ENCODE data around the gene BTBD10. TPM values are rescaled to one million over a fixed set of nuclear protein-coding genes. Genes with fewer than 3 reads are reported as not detected.
"Not testable (repeated sequence)": the region's sequence is repeated elsewhere in the genome, so short reads cannot be mapped to it uniquely, and the experiment has no call there.

The BTBD10 gene
- total RNA-seq, 2 donors from 2014 or later, result 24.5 to 36.7 TPM

DNA sequence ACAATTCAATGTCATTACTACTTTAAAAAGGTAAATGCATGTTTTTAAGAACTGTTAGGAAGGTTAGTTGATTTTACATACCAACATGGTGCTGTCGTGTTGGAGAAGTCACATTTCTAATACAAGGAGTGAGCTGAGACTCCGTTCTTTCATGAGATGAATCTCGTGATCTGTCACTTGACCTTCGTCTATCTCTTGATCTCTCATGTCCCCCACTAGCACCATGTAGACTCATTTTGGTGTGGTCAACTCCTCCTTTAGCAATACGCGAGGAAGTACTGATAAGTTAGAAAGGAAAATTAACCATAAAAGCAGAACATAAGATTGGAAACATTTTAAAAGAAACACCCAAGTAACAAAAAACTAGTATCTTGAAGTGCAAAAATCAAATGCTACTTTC lies 41.5 kb downstream of the BTBD10 start:
- H3K4me3 ChIP-seq, result no peak overlapping the region
- H3K27me3 ChIP-seq (replicated peaks; ENCODE audit: insufficient read depth), result no peaks in the 10 kb centered on the region
- peaks cover 4% of the 10 kb centered on the region for H3K36me3 ChIP-seq
- no peak for DNase-seq (ENCODE audit: low spot score)
- no peaks in the 10 kb centered on the region for H3K9me3 ChIP-seq
- H3K4me1 ChIP-seq (ENCODE audit: control insufficient read depth in 1 of 2, low read depth in 2 of 2), result peaks cover 5 to 44% of the 10 kb centered on the region in 2 donors
- no peak for ATAC-seq (ENCODE audit: insufficient number of reproducible peaks, low FRiP score, low read depth)
- TF ChIP-seq, protein P1, sequence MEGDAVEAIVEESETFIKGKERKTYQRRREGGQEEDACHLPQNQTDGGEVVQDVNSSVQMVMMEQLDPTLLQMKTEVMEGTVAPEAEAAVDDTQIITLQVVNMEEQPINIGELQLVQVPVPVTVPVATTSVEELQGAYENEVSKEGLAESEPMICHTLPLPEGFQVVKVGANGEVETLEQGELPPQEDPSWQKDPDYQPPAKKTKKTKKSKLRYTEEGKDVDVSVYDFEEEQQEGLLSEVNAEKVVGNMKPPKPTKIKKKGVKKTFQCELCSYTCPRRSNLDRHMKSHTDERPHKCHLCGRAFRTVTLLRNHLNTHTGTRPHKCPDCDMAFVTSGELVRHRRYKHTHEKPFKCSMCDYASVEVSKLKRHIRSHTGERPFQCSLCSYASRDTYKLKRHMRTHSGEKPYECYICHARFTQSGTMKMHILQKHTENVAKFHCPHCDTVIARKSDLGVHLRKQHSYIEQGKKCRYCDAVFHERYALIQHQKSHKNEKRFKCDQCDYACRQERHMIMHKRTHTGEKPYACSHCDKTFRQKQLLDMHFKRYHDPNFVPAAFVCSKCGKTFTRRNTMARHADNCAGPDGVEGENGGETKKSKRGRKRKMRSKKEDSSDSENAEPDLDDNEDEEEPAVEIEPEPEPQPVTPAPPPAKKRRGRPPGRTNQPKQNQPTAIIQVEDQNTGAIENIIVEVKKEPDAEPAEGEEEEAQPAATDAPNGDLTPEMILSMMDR (IDR thresholded peaks at IDR 0.05), result no peak
- H3K27ac ChIP-seq, result no peak overlapping the region

DNA sequence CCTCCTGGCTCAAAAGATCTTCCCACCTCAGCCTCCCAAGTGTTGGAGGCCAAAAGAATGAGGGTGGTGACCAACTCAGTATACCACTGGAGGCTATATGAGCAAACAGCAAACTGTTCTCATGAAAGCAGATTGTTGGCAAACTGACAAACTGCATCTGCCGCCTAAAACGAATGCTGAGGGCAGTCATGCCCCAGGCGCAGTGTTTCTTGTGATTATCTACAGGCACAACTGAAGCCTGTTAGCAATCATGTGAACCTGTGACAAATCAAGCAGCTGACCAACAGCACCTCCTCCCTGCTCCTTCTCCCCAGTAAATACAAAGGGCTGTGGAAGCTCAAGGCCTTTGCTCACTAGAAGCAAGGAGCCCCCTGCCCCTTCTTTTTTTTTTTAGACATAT lies 47.8 kb downstream of the BTBD10 start:
- peaks cover 0 to 2% of the 10 kb centered on the region in 2 donors for H3K4me1 ChIP-seq (ENCODE audit: control insufficient read depth in 1 of 2, low read depth in 2 of 2)
- no peak for ATAC-seq (ENCODE audit: insufficient number of reproducible peaks, low FRiP score, low read depth)
- no peaks in the 10 kb centered on the region for H3K9me3 ChIP-seq
- TF ChIP-seq, protein P1 (IDR thresholded peaks at IDR 0.05), result no peak
- H3K27me3 ChIP-seq (replicated peaks; ENCODE audit: insufficient read depth), result no peaks in the 10 kb centered on the region
- no peak for DNase-seq (ENCODE audit: low spot score)
- H3K36me3 ChIP-seq, result peaks cover 27% of the 10 kb centered on the region
- no peak overlapping the region for H3K4me3 ChIP-seq
- H3K27ac ChIP-seq, result no peak overlapping the region

DNA sequence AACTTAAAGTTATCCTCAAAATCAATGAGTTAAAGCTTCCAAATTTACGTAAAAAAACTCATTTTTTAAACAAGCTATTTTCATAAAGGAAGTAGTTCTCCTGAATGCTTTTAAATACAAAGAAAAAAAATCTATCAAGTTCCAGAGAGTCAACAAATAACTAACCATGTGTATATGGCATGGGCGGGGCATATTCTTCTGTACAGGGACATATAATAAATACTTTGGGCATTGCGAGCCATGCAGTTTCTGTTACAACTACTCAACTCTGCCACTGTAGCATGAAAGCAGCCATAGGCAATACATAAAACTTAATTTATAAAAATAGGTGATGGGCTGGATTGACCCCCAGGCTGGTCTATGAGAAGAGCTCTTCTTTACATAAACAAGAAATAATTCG lies 57.8 kb downstream of the BTBD10 start:
- Histone ChIP-seq H3K27me3 (replicated peaks; ENCODE audit: insufficient read depth) (no peaks in the 10 kb centered on the region), H3K27ac (no peak overlapping the region), H3K4me3 (no peak overlapping the region), H3K4me1 (ENCODE audit: control insufficient read depth in 1 of 2, low read depth in 2 of 2) (no peaks in the 10 kb centered on the region), H3K36me3 (peaks cover 24% of the 10 kb centered on the region), H3K9me3 (no peaks in the 10 kb centered on the region)
- no peak for DNase-seq (ENCODE audit: low spot score)
- no peak for ATAC-seq (ENCODE audit: insufficient number of reproducible peaks, low FRiP score, low read depth)
- TF ChIP-seq, protein P1 (IDR thresholded peaks at IDR 0.05), result no peak

DNA sequence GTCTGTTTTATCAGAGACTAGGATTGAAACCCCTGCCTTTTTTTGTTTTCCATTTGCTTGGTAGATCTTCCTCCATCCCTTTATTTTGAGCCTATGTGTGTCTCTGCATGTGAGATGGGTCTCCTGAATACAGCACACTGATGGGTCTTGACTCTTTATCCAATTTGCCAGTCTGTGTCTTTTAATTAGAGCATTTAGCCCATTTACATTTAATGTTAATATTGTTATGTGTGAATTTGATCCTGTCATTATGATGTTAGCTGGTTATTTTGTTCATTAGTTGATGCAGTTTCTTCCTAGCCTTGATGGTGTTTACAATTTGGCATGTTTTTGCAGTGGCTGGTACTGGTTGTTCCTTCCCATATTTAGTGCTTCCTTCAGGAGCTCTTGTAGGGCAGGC lies 64.7 kb downstream of the BTBD10 start:
- not testable (repeated sequence) for H3K9me3 ChIP-seq; H3K27ac ChIP-seq; H3K27me3 ChIP-seq (replicated peaks; ENCODE audit: insufficient read depth); H3K4me3 ChIP-seq; DNase-seq (ENCODE audit: low spot score); H3K4me1 ChIP-seq (ENCODE audit: control insufficient read depth in 1 of 2, low read depth in 2 of 2); ATAC-seq (ENCODE audit: insufficient number of reproducible peaks, low FRiP score, low read depth)
- H3K36me3 ChIP-seq, result peaks cover 20% of the 10 kb centered on the region

DNA sequence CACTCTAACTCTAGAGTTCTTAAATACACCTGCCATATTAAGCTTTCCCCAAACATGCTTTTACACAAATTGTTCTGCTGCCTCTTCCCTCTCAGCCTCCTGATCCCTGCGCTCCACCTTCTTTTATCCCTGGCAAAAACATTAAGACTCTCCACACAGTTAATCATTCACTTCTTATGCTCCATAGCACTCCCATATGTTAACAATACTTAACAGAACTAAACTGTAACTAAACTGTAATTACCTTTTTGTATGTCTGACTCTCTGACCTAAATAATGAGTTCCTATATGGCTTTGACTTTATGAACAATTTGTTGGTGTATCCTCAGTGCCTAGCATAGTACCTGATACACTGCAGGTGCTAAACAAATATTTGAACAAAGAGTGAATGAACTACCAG lies 71.8 kb downstream of the BTBD10 start:
- ATAC-seq (ENCODE audit: insufficient number of reproducible peaks, low FRiP score, low read depth) (no peak), DNase-seq (ENCODE audit: low spot score) (no peak)
- Histone ChIP-seq H3K9me3 (no peaks in the 10 kb centered on the region), H3K4me1 (ENCODE audit: control insufficient read depth in 1 of 2, low read depth in 2 of 2) (no peaks in the 10 kb centered on the region), H3K27me3 (replicated peaks; ENCODE audit: insufficient read depth) (no peaks in the 10 kb centered on the region), H3K36me3 (peaks cover 9% of the 10 kb centered on the region), H3K4me3 (no peak overlapping the region), H3K27ac (no peak overlapping the region)
- TF ChIP-seq, protein P1 (IDR thresholded peaks at IDR 0.05), result no peak

DNA sequence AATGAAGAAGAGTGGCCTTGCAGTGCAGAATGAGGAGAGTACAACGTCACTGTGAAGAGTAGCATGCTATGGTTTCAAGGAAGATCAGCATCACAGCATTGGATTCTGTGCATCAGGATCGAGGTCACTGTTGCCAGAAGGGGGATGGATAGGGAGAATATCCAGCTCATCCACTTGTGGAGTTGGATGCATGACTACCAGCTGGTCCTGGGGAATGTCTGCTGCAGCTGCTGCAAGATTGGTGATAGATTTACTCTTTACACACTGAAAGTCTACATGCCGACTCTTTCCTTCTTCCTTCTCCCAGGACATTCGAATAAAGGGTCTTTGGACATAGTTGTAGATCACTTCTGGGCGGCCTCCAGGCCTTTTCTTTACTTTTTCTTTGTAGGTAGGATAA lies 74.3 kb downstream of the BTBD10 start:
- no peaks in the 10 kb centered on the region for H3K27me3 ChIP-seq (replicated peaks; ENCODE audit: insufficient read depth)
- peaks cover 8 to 21% of the 10 kb centered on the region in 2 donors for H3K4me1 ChIP-seq (ENCODE audit: control insufficient read depth in 1 of 2, low read depth in 2 of 2)
- H3K27ac ChIP-seq, result no peak overlapping the region
- DNase-seq (ENCODE audit: low spot score) (no peak), ATAC-seq (ENCODE audit: insufficient number of reproducible peaks, low FRiP score, low read depth) (no peak)
- H3K9me3 ChIP-seq, result no peaks in the 10 kb centered on the region
- no peak overlapping the region for H3K4me3 ChIP-seq
- H3K36me3 ChIP-seq, result peaks cover 9% of the 10 kb centered on the region
- TF ChIP-seq, protein P1 (IDR thresholded peaks at IDR 0.05), result no peak
